Caco-2 (cell line): ENCODE data around the gene DR1. TPM values are rescaled to one million over a fixed set of nuclear protein-coding genes. Genes with fewer than 3 reads are reported as not detected.

Source experiments
- BruUV-seq: library from RNA; stranded (reverse); fragments of 400-500 nt; replicated peaks from 2 replicates; lab custom pipeline; 2021; lab: Mats Ljungman, UMichigan
- CTCF ChIA-PET: fragments of 300-600 bp; sonication (Branson Sonifier 250); formaldehyde crosslinking; loops from one replicate; lab custom pipeline; 2022; ENCODE audit warnings: antibody characterized with exemption; lab: Charles Lee
- POLR2A ChIA-PET: fragments of 300-600 bp; sonication (Branson Sonifier 250); formaldehyde crosslinking; loops from one replicate; lab custom pipeline; 2022; ENCODE audit warnings: antibody characterized with exemption; lab: Charles Lee
- DNase-seq, 2 experiments: peaks; one replicate each; pipeline versions ENCODE4 v3.0.0 to v3.0.0-alpha.2; 2020 to 2022
- H3K27me3 ChIP-seq: replicated peaks from 2 replicates; pipeline ENCODE4 v1.6.0; 2011; ENCODE audit warnings: low read length; ENCODE audit not compliant: control insufficient read depth, insufficient read depth
- H3K36me3 ChIP-seq: 2 replicates; pipeline ENCODE4 v1.5.1; 2011; ENCODE audit warnings: low read length; ENCODE audit not compliant: control insufficient read depth, insufficient read depth
- H3K4me1 ChIP-seq: fragments of 250-450 bp; sonication (Bioruptor Pico); 2 replicates; pipeline ENCODE4 v1.5.1; 2020; ENCODE audit warnings: mild to moderate bottlenecking
- H3K4me3 ChIP-seq: 2 replicates; pipeline ENCODE4 v1.5.1; 2011; ENCODE audit warnings: low read depth, mild to moderate bottlenecking, control low read depth, low read length
- H3K9me3 ChIP-seq: fragments of 250-450 bp; sonication (Bioruptor Pico); 2 replicates; pipeline ENCODE4 v1.5.1; 2020; ENCODE audit warnings: mild to moderate bottlenecking, moderate library complexity
- H3K27ac Mint-ChIP-seq: one replicate; pipeline ENCODE4 v1.8.0; 2022; ENCODE audit warnings: mixed read lengths; ENCODE audit not compliant: unreplicated experiment
- H3K27me3 Mint-ChIP-seq: one replicate; pipeline ENCODE4 v1.8.0; 2022; ENCODE audit warnings: mixed read lengths; ENCODE audit not compliant: insufficient read depth, unreplicated experiment
- H3K36me3 Mint-ChIP-seq: one replicate; pipeline ENCODE4 v1.8.0; 2022; ENCODE audit warnings: mild to moderate bottlenecking, mixed read lengths; ENCODE audit not compliant: insufficient read depth, unreplicated experiment
- H3K4me1 Mint-ChIP-seq: one replicate; pipeline ENCODE4 v1.8.0; 2022; ENCODE audit warnings: low read depth, mixed read lengths; ENCODE audit not compliant: unreplicated experiment
- H3K4me3 Mint-ChIP-seq: one replicate; pipeline ENCODE4 v1.8.0; 2022; ENCODE audit warnings: mild to moderate bottlenecking, moderate library complexity, mixed read lengths; ENCODE audit not compliant: unreplicated experiment
- H3K9me3 Mint-ChIP-seq: one replicate; pipeline ENCODE4 v1.8.0; 2022; ENCODE audit warnings: mixed read lengths; ENCODE audit not compliant: unreplicated experiment
- CTCF ChIP-seq, 2 experiments: fragments of 200-600 bp in 1 of 2; IDR thresholded peaks; 1 replicate in 1 of 2; 2 replicates in 1 of 2; pipeline versions ENCODE4 v1.5.1 to v1.8.0; 2011 to 2022; ENCODE audit warnings: antibody characterized with exemption in 1 of 2, control low read depth in 1 of 2, inconsistent platforms in 1 of 2, low read depth in 1 of 2, low read length in 1 of 2, mild to moderate bottlenecking in 1 of 2, moderate library complexity in 1 of 2; ENCODE audit not compliant: insufficient read depth in 1 of 2, severe bottlenecking in 1 of 2, unreplicated experiment in 1 of 2
- intact Hi-C: fragments of 100-400 bp; cut with micrococcal nuclease; formaldehyde crosslinking; loops from one replicate; pipeline ENCODE4 v1.10.0; 2022; ENCODE audit not compliant: unreplicated experiment
- total RNA-seq: library from RNA; stranded (reverse); gene quantifications from 2 replicates; pipeline ENCODE4 v1.2.3, GENCODE V29; 2022

Gene DR1
- total RNA-seq, 1 experiment from 2014 or later = 30.5 TPM

DNA sequence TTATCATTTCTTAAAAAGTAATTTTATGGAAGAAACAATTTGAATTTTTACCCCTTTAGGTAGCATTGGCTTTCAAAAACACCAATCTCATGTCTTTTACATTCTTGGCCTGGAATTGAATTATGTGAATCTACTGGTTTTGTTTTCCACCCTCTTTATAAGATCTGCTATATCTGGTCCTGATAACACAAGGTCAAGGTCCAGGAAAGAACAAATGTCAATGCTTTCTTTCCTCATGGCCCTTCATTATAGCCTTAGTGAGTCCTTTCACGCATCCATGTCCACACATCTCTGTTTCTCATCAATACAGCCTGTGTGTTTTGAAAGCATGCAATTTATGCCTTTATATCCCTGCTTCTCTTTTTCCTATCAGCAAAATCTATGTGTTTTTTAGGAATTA lies 24.0 kb upstream of the DR1 start:
- no peaks in the 10 kb centered on the region for H3K4me1 Mint-ChIP-seq
- H3K9me3 Mint-ChIP-seq = no peaks in the 10 kb centered on the region
- H3K4me3 ChIP-seq = no peak overlapping the region
- no peak for TF ChIP-seq CTCF (IDR thresholded peaks at IDR 0.05; ENCODE audit: insufficient read depth in 1 of 2, low read depth in 1 of 2, low read length in 1 of 2, severe bottlenecking in 1 of 2, unreplicated experiment in 1 of 2)
- intact Hi-C loops = no loop called here
- H3K27me3 Mint-ChIP-seq = no peaks in the 10 kb centered on the region
- ChIA-PET POLR2A (no interaction called here), CTCF (no interaction called here)
- no peaks in the 10 kb centered on the region for H3K36me3 Mint-ChIP-seq
- no peaks in the 10 kb centered on the region for H3K27me3 ChIP-seq
- no peaks in the 10 kb centered on the region for H3K9me3 ChIP-seq
- DNase-seq = no peak
- no peaks in the 10 kb centered on the region for H3K36me3 ChIP-seq
- H3K27ac Mint-ChIP-seq = no peak overlapping the region
- no TSS peak for BruUV-seq
- H3K4me1 ChIP-seq = peaks cover 12% of the 10 kb centered on the region
- H3K4me3 Mint-ChIP-seq = no peak overlapping the region

GRCh38 chr1:93322349-93322748 lies 23.4 kb upstream of the DR1 start:
- intact Hi-C loops = no loop called here
- Mint-ChIP-seq H3K4me1 (no peaks in the 10 kb centered on the region), H3K9me3 (no peaks in the 10 kb centered on the region), H3K36me3 (no peaks in the 10 kb centered on the region), H3K27me3 (no peaks in the 10 kb centered on the region), H3K4me3 (no peak overlapping the region), H3K27ac (no peak overlapping the region)
- BruUV-seq = no TSS peak
- ChIA-PET CTCF (no interaction called here), POLR2A (no interaction called here)
- H3K4me3 ChIP-seq = no peak overlapping the region
- DNase-seq = peak in 1 of 2 experiments; percentile 26
- H3K4me1 ChIP-seq = peaks cover 12% of the 10 kb centered on the region
- H3K9me3 ChIP-seq = no peaks in the 10 kb centered on the region
- H3K36me3 ChIP-seq = no peaks in the 10 kb centered on the region
- no peak for TF ChIP-seq CTCF (IDR thresholded peaks at IDR 0.05; ENCODE audit: insufficient read depth in 1 of 2, low read depth in 1 of 2, low read length in 1 of 2, severe bottlenecking in 1 of 2, unreplicated experiment in 1 of 2)
- no peaks in the 10 kb centered on the region for H3K27me3 ChIP-seq

- DNase-seq = no peak
- no peaks in the 10 kb centered on the region for H3K27me3 ChIP-seq
- Mint-ChIP-seq H3K9me3 (no peaks in the 10 kb centered on the region), H3K27me3 (no peaks in the 10 kb centered on the region), H3K4me3 (no peak overlapping the region), H3K36me3 (no peaks in the 10 kb centered on the region), H3K27ac (no peak overlapping the region), H3K4me1 (no peaks in the 10 kb centered on the region)
- no TSS peak for BruUV-seq
- intact Hi-C loops = no loop called here
- ChIA-PET POLR2A (no interaction called here), CTCF (no interaction called here)
- TF ChIP-seq CTCF (IDR thresholded peaks at IDR 0.05; ENCODE audit: insufficient read depth in 1 of 2, low read depth in 1 of 2, low read length in 1 of 2, severe bottlenecking in 1 of 2, unreplicated experiment in 1 of 2) = no peak
- H3K9me3 ChIP-seq = no peaks in the 10 kb centered on the region
- no peak overlapping the region for H3K4me3 ChIP-seq
- no peaks in the 10 kb centered on the region for H3K36me3 ChIP-seq
- H3K4me1 ChIP-seq = peaks cover 12% of the 10 kb centered on the region
Observed at GRCh38 chr1:93323185-93323820, 22.4 kb upstream of the DR1 start.
